AG04450 (cell line): ENCODE results near the gene MGA. TPM values are rescaled to one million over a fixed set of nuclear protein-coding genes. Genes with fewer than 3 reads are reported as not detected.

Source experiments
- CTCF ChIA-PET: fragments of 300-600, 350-600 bp; formaldehyde crosslinking; extraction: SDS; loops from one replicate; lab custom pipeline; 2022; ENCODE audit warnings: antibody characterized with exemption, inconsistent platforms; lab: Charles Lee
- POLR2A ChIA-PET: fragments of 350-600 bp; formaldehyde crosslinking; extraction: SDS; loops from one replicate; lab custom pipeline; 2021; ENCODE audit warnings: antibody characterized with exemption, inconsistent platforms; lab: Yijun Ruan, JAX
- DNase-seq: peaks from one replicate; pipeline ENCODE4 v3.0.0-alpha.2; 2011; ENCODE audit warnings: low read depth, low spot score
- H3K27ac ChIP-seq: one replicate; pipeline ENCODE4 v1.5.1; 2012; ENCODE audit warnings: low read depth, low read length, control low read depth
- H3K27me3 ChIP-seq: one replicate; pipeline ENCODE4 v1.6.0; 2012; ENCODE audit warnings: low read length; ENCODE audit not compliant: control insufficient read depth, insufficient read depth
- H3K4me3 ChIP-seq: 2 replicates; pipeline ENCODE4 v1.5.1; 2011; ENCODE audit warnings: mild to moderate bottlenecking, low read depth, low read length, control low read depth
- H3K9me3 ChIP-seq: 2 replicates; pipeline ENCODE4 v1.5.1; 2012; ENCODE audit warnings: low read length; ENCODE audit not compliant: control insufficient read depth, insufficient read depth
- polyA plus RNA-seq: library from polyadenylated mRNA; depleted of rRNA; stranded (reverse); fragments of >200 nt; gene quantifications from 2 replicates; pipeline ENCODE4 v1.2.3, GENCODE V29; 2011
- TF ChIP-seq, protein P1 (sequence below): IDR thresholded peaks from 2 replicates; pipeline ENCODE4 v1.5.1; 2011; ENCODE audit warnings: low read depth, low read length, control low read depth, inconsistent platforms

MGA gene
- polyA plus RNA-seq, 1 experiment = 9.7 TPM

DNA sequence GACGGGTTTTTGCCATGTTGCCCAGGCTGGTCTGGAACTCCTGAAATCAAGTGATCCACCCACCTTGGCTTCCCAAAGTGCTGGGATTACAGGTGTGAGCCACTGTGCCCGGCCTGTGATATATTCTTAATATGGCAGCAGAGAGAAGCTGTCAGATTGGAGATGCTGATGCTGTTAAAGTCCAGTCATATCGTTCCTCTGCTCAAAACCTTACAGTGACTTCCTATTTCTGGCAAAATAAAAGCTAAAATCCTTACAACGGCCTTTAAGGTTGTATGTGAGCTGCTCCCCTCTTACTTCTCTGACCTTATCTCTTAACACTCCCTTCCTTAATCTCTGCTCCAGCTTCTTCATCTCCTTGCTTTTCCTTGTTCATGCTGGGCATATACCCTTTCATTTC lies 26.6 kb upstream of the MGA start:
- Histone ChIP-seq H3K27me3 (no peaks in the 10 kb centered on the region), H3K4me3 (no peak overlapping the region), H3K9me3 (no peaks in the 10 kb centered on the region), H3K27ac (no peak overlapping the region)
- POLR2A ChIA-PET = no interaction called here
- TF ChIP-seq, protein P1, sequence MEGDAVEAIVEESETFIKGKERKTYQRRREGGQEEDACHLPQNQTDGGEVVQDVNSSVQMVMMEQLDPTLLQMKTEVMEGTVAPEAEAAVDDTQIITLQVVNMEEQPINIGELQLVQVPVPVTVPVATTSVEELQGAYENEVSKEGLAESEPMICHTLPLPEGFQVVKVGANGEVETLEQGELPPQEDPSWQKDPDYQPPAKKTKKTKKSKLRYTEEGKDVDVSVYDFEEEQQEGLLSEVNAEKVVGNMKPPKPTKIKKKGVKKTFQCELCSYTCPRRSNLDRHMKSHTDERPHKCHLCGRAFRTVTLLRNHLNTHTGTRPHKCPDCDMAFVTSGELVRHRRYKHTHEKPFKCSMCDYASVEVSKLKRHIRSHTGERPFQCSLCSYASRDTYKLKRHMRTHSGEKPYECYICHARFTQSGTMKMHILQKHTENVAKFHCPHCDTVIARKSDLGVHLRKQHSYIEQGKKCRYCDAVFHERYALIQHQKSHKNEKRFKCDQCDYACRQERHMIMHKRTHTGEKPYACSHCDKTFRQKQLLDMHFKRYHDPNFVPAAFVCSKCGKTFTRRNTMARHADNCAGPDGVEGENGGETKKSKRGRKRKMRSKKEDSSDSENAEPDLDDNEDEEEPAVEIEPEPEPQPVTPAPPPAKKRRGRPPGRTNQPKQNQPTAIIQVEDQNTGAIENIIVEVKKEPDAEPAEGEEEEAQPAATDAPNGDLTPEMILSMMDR = no peak
- DNase-seq = no peak
- CTCF ChIA-PET = no interaction called here

DNA sequence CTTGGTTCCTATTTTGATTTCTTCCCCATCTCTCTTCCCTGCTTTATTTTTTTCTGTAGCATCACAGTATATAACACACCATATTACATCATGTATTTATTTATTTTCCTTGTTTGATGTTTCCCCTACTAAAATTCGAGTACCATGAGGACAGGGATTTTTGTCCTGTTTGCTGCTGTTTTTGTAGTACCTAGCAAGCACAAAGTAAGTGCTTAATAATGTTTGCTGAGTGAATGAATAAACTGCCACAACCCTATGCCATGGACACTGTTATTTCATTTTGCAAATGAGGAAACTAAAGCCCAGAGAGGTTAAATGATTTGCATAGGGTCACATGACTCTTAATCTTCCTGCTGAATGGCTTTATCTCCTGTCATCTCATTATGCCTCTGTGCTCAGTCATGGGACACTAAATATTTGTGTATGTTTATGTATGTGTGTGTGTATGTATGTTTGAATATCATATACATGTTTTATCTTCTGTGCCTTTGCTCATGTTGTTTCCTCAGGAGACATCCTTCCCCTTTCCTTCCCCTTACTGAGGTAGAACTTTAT lies 26.1 kb upstream of the MGA start:
- no peak for DNase-seq
- ChIA-PET POLR2A (no interaction called here), CTCF (no interaction called here)
- TF ChIP-seq, protein P1 = no peak
- no peak overlapping the region for H3K27ac ChIP-seq
- no peaks in the 10 kb centered on the region for H3K9me3 ChIP-seq
- H3K27me3 ChIP-seq = no peaks in the 10 kb centered on the region
- H3K4me3 ChIP-seq = no peak overlapping the region

DNA sequence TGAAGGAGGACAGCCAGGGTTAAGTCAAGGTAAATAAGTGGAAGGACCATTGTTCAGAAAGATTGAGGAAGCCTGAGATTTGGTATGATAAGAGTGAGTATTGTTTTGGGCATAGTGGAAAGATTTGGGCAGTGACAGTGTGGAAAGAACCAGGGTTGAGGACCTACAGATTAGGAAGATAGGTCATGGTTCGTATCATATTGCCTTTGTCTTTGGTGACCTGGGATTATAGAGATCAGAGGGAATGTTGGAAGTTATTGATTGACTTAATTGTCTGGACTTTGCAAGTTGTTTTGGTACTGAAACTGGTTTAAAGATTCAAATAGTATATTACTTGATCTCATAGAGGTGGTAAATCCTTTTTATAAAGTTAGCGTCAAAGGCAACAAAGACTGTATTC lies 23.1 kb upstream of the MGA start:
- POLR2A ChIA-PET = no interaction called here
- H3K27me3 ChIP-seq = no peaks in the 10 kb centered on the region

DNA sequence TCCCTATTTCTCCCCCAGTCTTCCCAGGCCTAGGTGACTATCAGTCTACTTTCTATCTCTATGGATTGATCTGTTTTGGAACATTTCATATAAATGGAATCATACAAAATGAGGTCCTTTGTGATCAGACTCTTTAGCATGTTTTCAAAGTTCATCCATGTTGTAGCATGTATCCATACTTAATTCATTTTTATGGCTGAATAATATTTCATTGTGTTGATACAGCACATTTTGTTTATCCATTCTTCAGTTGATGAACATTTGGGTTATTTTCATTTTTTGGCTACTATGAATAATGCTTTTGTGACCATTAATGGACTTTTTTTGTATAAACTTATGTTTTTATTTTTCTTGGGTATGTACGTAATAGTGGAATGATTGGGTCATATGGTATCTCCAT lies 19.2 kb upstream of the MGA start:
- no peaks in the 10 kb centered on the region for H3K9me3 ChIP-seq
- CTCF ChIA-PET = no interaction called here
- TF ChIP-seq, protein P1 = no peak
- H3K27me3 ChIP-seq = no peaks in the 10 kb centered on the region
- H3K27ac ChIP-seq = no peak overlapping the region
- POLR2A ChIA-PET = no interaction called here
- H3K4me3 ChIP-seq = no peak overlapping the region
- no peak for DNase-seq

More for the DNA sequence above, 23.1 kb upstream of the MGA start:
- no peak overlapping the region for H3K27ac ChIP-seq
- DNase-seq = no peak
- TF ChIP-seq, protein P1 = no peak
- H3K4me3 ChIP-seq = no peak overlapping the region
- no peaks in the 10 kb centered on the region for H3K9me3 ChIP-seq
- CTCF ChIA-PET = no interaction called here

DNA sequence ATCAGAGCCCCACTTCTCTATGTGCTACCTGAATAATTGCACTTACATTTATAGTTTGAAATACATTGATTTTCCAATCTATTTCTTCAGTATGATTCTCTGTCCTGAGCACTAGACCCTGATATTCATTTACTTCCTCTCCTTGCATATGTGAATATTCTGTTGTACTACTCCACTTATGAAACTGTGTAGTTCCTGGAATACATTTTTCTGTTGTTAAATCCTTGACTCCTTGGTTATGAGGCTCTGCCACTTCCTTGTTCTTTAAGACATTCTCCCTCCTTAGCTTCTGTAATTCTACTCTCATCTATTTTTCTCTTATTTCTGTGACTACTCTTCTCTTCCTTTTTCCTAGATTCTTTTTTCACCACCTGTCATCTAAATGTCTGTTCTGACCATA lies 12.9 kb upstream of the MGA start:
- CTCF ChIA-PET = no interaction called here
- DNase-seq = no peak
- no peak overlapping the region for H3K4me3 ChIP-seq
- H3K27me3 ChIP-seq = no peaks in the 10 kb centered on the region
- H3K27ac ChIP-seq = no peak overlapping the region
- POLR2A ChIA-PET = no interaction called here
- peaks cover 6% of the 10 kb centered on the region for H3K9me3 ChIP-seq
- TF ChIP-seq, protein P1 = no peak
